ENCODE measurements around the gene SLC32A1.

The SLC32A1 gene

DNA sequence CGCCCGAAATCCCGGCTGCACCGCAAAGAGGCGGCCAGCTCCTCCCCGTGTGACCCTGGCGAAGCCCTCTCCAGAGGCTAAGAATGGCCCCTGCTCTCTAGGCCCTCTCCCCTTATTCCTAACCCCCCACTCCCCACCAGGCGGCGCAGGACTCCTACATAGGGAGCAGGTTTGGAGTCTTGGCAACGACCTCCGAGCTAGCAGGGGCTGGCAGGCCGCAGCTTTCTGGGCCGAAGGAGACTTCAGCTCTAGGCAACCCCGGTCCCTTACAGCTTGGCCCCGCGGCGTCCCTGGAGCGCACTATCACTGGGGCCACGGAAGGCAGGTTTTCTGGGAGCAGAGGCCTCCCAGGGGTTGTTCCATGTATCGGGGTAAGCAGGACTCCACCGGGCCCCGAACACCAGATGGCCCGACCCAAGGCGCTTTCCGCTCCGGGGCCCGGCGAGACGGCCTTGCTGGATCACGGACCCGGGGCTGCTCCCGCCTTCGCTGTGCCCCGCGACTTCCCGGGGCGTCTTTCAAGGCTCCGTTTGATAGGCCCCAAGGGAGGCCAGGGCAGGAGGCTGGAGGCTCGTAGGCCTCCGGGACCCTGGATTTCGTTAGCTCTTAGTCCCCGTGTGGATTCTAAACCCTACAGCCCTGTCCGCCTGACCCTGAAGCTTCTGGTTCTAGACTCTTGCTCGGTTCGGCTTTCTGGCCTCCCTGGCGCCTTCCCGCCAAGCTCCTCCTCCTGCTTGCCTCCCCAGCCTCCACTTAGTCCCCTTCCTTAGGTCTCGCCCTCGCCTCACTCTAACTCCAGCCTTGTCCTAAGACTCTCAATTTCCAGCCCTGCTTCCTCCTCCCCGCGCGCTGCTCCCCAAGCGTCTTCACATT is 1.9 kb downstream of the SLC32A1 start:
- DNase-seq: no peak

DNA sequence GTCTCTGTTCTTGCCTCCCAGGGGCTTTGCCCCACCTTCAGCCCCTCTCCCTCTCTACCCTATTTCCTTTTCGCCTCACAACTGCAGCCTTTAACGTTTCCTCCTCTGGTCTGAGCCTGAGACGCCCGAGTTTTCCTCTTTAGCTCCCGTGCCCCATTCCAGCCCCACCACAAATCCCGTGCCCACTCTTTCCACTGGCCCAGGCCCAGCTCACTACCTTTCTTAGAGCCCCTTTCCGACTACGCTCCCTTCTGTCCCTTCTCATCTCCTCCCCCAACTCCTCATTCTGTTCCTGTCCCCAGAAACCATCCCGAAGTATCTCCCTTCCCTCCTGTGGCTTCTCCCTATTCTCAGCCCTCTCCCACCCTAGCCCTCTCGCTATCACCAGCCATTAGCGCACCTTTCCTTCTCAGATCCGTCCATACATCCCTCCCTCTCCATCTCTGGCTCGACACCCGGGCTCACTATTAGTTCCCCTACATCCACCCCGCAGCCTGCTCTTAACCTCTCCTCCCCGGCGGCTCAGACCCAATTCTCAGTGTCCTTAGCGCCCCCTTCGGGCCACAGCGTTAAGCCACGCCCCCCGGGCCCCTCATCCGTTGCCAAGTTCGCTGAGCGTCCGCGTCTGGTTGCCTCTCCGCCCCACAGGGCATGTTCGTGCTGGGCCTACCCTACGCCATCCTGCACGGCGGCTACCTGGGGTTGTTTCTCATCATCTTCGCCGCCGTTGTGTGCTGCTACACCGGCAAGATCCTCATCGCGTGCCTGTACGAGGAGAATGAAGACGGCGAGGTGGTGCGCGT is 2.7 kb downstream of the SLC32A1 start:
- no peak for DNase-seq

DNA sequence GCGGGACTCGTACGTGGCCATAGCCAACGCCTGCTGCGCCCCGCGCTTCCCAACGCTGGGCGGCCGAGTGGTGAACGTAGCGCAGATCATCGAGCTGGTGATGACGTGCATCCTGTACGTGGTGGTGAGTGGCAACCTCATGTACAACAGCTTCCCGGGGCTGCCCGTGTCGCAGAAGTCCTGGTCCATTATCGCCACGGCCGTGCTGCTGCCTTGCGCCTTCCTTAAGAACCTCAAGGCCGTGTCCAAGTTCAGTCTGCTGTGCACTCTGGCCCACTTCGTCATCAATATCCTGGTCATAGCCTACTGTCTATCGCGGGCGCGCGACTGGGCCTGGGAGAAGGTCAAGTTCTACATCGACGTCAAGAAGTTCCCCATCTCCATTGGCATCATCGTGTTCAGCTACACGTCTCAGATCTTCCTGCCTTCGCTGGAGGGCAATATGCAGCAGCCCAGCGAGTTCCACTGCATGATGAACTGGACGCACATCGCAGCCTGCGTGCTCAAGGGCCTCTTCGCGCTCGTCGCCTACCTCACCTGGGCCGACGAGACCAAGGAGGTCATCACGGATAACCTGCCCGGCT is 3.4 kb downstream of the SLC32A1 start:
- no peak for DNase-seq

DNA sequence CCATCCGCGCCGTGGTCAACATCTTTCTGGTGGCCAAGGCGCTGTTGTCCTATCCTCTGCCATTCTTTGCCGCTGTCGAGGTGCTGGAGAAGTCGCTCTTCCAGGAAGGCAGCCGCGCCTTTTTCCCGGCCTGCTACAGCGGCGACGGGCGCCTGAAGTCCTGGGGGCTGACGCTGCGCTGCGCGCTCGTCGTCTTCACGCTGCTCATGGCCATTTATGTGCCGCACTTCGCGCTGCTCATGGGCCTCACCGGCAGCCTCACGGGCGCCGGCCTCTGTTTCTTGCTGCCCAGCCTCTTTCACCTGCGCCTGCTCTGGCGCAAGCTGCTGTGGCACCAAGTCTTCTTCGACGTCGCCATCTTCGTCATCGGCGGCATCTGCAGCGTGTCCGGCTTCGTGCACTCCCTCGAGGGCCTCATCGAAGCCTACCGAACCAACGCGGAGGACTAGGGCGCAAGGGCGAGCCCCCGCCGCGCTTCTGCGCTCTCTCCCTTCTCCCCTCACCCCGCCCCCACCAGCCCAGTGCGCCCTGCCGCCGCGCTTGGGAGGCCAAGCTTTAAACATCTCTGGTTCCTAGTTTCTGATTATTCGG is 4.0 kb downstream of the SLC32A1 start:
- no peak for DNase-seq

DNA sequence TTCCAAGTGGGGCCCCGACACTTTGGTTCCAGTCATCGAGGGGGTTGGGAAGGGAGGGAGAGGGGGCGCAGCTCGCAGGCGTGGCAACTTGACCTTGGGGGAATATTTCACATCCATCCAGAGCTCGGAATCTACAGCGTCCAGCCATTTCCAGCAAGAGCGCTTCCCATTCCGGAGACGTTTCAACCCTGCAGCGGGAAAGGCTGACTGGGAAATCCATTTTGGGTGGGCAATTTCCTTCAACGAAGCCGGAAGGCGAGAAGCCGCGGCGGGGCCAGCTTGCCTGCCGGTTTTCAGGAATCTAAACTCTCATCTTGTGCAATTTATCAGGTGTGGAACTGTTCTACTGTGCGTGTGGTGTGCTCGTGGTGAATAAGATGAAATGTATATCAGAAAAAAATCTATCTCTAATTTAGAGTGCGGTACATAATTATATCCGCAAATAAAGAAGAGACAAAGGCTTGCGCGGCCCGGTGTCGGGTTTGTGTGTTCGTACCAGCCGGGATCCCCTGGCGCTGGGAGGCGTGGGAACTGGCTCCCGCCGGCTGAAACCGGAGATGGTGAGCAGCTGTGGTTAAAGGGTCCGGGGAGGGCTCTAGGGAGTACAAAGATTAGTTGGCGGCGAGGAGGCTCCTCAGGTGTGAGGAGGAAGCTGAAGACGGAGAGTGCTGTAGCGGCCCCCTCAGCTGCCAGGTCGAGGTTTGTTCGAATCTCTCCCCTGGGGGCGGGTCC is 4.8 kb downstream of the SLC32A1 start:
- DNase-seq: peak; percentile 47

DNA sequence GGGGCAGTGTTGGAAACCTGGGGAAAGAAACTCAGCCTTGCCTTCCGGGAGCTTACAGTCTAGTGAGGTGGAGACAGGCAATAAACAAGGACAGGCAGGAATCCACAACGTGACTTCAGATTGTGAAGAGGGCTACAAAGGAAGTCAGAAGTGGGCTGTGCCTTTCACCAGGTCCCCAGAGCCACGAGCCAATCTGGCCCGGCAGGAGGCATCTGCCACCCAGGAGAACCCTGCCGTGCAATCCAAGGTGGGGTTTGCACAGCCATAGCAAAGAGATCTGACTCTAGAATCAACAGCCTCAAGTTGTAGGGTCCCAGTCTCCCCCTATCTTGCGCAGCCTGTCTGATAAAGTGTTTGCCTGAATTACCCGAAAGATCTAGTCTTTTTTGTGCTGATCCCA is 5.5 kb downstream of the SLC32A1 start:
- no peak for DNase-seq

DNA sequence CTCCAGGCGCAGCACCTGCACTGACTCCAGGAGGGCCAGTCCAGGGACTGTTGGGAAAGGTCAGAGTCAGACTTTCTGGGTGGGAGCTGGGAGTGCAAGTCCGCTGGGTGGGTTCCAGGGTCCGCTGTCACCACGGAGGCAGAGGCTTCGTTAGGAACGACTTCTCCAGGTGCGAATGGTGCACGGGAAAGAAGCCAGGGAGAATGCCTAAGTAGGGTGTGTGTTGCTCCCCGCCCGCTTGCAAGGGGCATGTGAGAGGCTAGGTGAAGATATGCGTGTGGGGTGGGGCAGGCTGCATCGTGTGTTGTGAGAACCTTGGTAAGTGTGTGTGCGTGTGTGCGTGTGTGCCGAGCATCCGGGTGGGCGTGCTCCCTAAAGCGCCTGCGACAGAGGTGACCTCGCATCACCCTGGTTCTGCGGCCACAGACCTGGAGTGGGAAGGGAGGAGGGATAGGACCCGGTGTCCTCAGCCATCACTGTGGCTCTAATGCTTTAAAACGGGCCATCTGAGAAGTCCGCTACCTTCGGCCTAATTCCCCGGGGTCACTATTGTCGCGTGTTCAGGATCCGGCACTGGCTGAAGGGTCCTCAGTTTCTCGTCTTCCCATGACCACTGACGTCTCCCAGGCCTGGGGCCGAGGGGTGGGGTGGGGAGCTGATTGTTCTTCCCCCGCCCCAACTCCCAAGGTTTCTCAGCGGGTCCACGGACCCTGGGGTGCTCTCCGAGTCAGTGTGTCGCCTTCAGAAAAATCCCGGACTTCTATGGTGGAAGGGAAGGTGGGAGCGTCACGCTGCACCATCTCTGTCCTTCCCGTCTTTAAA is 6.1 kb downstream of the SLC32A1 start:
- no peak for DNase-seq

DNA sequence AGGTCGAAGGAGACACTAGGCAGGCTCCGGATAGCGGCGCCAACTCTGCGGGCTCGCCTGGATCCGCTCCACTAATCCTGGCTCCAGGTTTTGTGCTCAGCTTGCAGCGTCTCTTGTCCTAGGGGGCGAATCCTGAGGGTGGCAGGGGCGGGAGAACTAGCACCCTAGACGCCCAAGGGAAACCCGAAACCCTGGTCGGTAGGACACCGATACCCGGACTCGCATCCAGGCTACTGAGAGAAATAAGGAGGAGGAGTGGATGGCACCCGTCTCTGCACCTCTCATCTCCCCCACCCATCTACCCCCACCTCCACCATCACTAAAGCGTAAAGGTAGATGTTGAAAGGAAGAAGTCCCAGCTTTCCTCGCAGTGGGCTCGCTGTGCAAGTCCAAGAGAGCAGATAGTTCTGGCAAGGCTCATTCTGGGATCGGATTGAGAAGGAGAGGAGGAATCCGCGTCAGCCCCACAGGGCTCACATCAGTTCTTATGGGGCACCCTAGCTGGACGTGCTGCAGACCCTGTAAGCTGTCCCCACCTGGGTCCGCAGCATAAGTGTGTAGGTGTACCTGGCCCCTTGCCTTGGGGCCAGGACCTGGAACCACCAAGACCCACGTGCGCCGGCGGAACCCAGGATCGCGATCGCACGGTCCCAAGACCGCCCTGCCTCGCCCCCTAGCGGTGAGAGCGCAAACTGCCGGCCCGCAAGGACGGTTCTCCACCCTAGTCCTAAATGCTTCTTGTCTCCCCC is 6.9 kb downstream of the SLC32A1 start:
- peak; percentile 85 for DNase-seq

DNA sequence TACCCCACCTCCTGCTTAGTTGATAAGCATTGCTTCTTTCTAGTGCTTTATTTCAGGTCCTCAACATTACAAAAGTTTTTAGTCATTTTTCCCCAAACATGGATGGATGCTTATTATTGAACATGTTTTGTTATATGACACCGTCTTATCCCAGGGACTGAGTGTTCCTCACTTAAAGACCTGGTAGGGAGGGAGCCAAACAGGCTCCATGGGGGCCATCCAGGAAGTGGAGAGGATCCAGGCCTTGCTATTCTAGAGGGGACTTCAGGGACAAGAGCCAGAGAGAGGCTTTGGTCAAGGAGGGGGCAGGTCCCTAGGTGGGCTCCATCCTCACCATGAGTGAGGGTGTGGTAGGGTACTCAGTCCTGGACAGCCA is 7.4 kb downstream of the SLC32A1 start:
- no peak for DNase-seq

DNA sequence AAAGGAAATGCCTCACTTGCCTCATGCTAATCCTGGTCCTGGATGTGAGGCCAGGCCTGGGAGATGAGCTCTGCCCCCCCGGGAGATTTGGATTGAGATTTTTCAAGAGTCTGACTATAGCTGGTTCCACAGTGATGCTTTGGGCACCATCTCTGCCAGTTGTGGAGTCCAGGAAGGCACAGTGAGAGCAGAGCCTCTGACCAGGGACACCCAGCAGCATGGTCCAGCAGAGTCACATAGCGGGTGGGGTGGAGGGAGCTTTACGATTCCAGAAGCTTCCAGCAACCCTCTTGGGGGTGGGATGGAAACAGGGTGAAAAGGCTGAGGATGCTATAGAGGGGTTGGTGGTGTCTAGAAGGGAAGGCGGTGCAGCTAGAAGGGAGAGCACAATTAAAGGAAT is 8.7 kb downstream of the SLC32A1 start:
- DNase-seq: no peak

DNA sequence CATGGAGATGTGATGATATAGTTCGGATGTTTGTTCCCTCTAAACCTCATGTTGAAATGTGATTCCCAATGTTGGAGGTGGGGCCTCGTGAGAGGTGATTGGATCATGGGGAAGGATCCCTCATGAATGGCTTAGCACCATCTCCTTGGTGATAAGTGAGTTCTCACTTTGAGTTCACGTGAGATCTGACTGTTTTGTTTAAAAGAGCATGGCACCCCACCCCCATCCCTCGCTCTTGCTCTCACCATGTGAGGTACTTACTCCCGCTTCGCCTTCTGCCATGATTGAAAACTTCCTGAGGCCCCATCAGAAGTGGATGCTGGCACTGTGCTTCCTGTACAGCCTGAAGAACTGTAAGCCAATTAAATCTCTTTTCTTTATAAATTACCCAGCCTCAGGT is 10.9 kb downstream of the SLC32A1 start:
- no peak for DNase-seq

DNA sequence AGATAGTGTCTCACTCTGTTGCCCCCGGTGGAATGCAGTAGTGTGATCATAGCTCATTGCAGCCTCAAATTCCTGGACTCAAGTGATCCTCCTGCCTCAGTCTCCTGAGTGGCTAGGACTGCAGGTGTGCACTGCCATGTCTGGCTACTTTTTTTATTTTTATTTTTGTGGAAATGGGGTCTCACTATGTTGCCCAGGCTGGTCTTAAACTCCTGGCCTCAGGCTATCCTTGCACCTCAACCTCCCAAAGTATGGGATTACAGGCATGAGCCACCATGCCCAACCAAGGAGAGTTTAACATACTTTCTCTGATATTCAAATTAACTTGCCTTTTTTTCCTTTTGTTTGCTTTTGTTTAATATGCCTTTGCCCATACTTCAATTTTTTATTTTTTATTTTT is 13.6 kb downstream of the SLC32A1 start:
- DNase-seq: no peak

DNA sequence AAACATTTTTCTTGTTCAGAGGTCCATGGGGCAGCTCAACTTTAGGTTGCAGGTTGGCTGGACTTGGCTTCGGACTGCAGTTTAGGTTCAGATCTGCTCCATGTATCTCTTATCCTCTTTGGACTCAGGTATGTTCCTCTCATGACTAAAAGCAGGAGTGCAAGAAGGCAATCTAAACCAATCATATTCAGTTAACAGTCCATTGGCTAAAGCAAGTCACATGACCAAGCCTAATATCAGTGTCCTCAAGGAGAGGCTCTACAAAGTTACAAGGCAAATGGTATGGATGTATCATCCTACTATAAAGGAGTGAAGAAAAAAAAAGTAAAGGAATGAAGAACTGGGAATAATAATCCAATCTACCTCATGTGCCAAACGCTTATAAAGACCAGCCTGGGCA is 21.5 kb downstream of the SLC32A1 start:
- no peak for DNase-seq

DNA sequence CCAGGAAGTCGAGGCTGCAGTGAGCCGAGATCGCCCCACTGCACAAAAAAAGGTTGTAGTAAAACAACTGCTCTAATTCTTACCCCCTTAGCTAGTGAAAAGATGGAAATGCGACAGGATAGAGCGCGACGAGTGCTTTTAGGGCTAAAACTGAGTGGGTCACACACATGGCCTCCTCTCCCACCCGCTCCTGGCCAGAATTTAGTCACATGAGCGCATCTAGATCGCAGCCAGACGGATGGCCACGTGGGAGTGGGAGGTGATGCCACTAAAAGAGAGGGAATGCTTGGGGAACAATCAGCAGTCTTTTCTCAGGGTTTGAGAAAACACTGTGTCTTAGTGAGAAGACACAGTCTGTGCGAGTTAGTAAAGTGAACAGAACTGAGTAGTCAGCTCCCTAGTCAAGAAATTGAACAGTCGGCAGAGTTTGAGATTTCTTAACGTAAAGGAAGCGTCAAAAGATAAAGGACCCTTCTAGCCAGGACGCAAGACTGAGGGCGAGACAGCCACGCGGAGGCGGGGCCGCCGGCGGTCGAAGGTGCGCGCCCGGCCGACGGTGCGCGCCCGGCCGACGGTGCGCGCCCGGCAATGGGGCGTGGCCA is 23.3 kb downstream of the SLC32A1 start:
- DNase-seq: no peak

DNA sequence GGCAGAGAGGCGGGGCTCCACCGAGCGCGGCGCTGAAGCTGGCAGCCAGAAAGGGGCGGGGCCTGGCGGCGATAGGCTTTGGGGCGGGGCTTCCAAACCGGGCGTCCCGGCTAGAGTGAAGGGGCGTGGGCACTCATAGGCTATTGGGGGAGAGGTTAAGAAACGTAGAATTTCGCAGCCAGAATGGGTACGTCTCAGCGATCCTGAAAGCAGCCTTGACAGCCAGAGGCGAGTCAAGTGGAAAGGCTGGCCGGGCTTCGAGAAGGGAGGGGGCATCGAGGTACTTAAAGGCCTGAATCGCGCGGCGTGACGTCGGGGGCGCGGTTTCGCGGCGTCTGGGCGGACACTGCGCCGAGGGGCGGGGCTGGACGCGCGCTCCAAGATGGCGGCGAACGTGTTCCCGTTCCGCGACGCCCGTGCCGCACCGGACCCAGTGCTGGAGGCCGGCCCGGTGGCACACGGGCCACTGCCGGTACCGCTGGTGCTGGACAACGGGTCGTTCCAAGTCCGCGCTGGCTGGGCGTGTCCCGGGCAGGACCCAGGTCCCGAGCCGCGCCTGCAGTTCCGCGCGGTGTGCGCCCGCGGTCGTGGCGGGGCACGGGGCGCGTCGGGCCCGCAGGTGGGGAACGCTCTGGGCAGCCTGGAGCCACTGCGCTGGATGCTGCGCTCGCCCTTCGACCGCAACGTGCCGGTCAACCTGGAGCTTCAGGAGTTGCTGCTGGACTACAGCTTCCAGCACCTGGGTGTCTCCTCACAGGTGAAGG is 24.0 kb downstream of the SLC32A1 start, which contains the start of gene ACTR5:
Gene ACTR5 (plus strand): TSS at position 364 of the 764 bp plus-strand sequence. CDS start 19 bp downstream, at position 383.
- peak; percentile 97 for DNase-seq

DNA sequence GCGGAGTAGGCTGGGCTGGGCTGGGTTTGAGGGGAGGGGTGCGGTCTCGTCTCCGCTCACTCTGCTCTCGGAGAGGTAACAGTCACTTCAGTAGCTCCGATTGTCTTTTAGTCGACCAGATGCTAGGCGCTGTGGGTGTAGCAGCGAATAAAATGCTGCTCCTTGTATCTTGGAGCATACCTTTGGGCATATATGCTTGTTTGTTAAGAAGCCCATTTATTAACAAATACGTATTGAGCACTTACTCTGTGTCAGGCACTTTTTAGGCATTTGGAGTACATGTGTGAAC is 24.5 kb downstream of the SLC32A1 start:
- DNase-seq: peak; percentile 69

DNA sequence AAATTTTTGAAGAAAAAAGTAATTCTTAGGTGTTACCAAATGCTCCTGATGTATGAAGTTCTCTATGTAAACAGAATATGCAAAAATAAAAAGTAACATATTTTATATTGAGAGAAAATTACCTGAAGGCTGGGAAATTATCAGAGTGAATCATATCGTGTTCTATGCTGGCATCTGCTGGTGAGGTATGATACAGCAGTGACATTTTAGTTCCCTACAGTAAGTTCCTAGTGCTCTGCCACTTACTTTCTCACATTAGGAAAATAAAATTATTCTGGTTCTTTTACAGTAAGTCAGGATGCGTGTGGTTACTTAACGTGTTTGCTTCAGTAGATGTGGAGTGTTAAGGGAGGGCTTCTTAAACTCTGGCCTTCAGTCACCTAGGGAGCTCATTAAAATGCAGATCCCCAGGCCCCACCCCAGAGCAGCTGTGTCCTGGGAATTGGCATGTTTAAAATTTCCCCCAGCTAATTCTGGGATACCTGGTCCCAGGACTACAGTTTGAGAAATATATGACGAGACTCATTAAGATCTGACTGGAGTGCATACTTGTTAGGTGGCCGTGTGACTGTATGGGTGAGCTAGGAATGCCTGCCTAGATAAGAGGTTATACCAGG is 27.2 kb downstream of the SLC32A1 start:
- peak; percentile 34 for DNase-seq

DNA sequence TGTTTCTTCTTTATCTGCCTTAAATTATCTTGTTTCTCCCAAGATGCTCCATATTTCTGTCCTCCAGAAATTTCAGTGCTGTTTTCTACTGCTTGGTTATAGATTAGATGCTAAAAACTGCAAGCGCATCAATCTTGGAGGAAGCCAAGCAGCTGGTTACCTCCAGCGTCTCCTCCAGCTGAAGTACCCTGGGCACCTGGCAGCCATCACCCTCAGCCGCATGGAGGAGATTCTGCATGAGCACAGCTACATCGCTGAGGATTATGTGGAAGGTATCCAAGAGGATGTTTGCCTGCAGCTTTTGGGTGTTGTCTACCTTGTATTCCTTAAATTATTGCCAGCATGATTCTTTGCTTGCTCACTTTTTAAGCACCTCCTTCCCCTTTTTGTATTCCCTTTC is 27.7 kb downstream of the SLC32A1 start:
- no peak for DNase-seq

DNA sequence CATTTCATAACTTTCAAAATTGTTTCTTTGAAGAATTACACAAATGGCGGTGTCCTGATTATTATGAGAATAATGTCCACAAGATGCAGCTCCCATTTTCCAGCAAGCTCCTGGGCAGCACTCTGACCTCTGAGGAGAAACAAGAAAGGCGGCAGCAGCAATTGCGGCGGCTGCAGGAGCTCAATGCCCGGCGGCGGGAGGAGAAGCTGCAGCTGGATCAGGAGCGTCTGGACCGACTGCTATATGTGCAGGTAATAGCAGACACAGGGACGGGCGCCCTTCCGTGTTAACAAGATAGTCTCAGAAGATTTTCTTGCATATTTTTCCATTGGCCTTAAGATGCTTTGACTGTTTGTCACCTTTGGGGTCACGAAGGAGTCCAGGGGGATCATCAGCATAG is 30.6 kb downstream of the SLC32A1 start:
- no peak for DNase-seq

Data from NCI-H345 (cell line).